BLaER1 treated with 17β-estradiol and CSF1 and Interleukin-3, amounts not matched to agents 10 nM and 100 nM (cell line): ENCODE data around the gene CLEC3B.

Source experiments
- H3K27ac ChIP-seq, 11 experiments: shearing (Covaris generic); formaldehyde crosslinking; 2 replicates each; pipeline ENCODE4 v1.8.1; 2022
- H3K27me3 ChIP-seq, 11 experiments: shearing (Covaris generic); formaldehyde crosslinking; 2 replicates each; pipeline ENCODE4 v1.8.1; 2022
- H3K36me3 ChIP-seq, 11 experiments: shearing (Covaris generic); formaldehyde crosslinking; 2 replicates each; pipeline ENCODE4 v1.8.1; 2022
- H3K4me1 ChIP-seq, 10 experiments: shearing (Covaris generic); formaldehyde crosslinking; 2 replicates each; pipeline ENCODE4 v1.8.1; 2022
- H3K4me2 ChIP-seq, 11 experiments: shearing (Covaris generic); formaldehyde crosslinking; 2 replicates each; pipeline ENCODE4 v1.8.1; 2022
- H3K4me3 ChIP-seq, 10 experiments: shearing (Covaris generic); formaldehyde crosslinking; 2 replicates each; pipeline ENCODE4 v1.8.1; 2022
- H3K9ac ChIP-seq, 11 experiments: shearing (Covaris generic); formaldehyde crosslinking; 2 replicates each; pipeline ENCODE4 v1.8.1; 2022
- H3K9me3 ChIP-seq, 11 experiments: shearing (Covaris generic); formaldehyde crosslinking; replicated peaks in 1 of 11; 2 replicates each; pipeline ENCODE4 v1.8.1; 2022
- H4K20me1 ChIP-seq, 11 experiments: shearing (Covaris generic); formaldehyde crosslinking; 2 replicates each; pipeline ENCODE4 v1.8.1; 2022
- Cebpa-rat ChIP-seq, 11 experiments: shearing (Covaris generic); IDR thresholded peaks; 2 replicates each; pipeline ENCODE4 v1.8.1; 2022

The CLEC3B gene

DNA sequence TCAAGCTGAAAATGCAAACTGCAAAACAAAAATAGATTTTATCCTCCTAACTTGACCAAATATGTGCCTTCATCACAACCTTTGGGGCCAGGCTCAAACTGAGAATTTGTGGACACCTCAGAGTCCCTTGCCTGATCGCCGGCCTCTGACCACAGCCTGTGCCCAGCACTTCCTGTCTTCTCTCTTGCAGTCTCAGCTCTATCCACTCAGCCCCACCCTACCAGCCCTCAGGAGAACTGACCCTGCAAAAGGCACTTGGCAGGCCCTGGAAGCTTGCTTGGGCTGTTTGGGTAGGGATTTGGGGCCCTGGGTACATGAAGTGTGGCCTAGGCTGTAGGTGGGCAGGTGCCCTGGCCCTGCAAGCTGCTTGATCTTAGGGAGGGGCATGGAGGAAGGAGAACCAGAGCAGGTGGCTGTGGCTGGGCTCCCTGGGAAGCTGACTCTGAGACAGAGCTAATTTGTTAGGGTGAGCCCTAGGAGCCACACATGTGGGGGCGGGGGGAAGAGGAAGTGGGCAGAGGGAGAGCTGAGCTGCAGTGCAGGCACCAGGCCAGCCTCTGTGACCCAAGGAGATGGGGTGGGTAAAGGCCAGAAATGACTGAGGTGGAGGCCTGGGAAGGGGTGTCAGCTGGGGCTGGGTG, 8.6 kb downstream of the CLEC3B start:
- H3K4me3 ChIP-seq, result peak overlapping the region in 3 of 10 experiments; percentile 17 to 46 (median 38); a peak in 6 of 20 replicates
- TF ChIP-seq Cebpa-rat (IDR thresholded peaks at IDR 0.05), result no peak

DNA sequence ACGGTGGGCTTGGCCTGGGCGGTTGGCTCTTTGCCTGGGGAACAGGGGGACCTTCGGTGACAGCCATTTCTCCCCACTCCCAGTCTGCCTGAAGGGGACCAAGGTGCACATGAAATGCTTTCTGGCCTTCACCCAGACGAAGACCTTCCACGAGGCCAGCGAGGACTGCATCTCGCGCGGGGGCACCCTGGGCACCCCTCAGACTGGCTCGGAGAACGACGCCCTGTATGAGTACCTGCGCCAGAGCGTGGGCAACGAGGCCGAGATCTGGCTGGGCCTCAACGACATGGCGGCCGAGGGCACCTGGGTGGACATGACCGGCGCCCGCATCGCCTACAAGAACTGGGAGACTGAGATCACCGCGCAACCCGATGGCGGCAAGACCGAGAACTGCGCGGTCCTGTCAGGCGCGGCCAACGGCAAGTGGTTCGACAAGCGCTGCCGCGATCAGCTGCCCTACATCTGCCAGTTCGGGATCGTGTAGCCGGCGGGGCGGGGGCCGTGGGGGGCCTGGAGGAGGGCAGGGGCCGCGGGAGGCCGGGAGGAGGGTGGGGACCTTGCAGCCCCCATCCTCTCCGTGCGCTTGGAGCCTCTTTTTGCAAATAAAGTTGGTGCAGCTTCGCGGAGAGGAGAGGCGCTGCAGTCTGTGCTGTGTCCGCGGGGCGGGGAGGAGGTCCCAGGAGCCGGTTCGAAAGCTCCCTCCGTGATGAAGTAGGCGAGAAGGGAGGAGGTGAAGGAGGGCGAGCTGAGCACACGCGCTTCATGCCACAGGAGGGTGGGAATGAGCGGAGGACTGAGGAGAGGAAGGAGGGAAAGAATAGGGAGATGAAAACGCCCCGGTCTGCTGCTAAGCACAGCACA, 9.6 kb downstream of the CLEC3B start:
- Histone ChIP-seq H3K27ac (peak overlapping the region in 5 of 11 experiments; percentile 46 to 79 (median 75); a peak in 10 of 22 replicates), H3K9ac (peak overlapping the region in 5 of 11 experiments; percentile 19 to 73 (median 64); a peak in 8 of 22 replicates), H3K4me3 (peak overlapping the region in 3 of 10 experiments; percentile 20 to 43 (median 26); a peak in 3 of 20 replicates), H3K27me3 (peaks cover 0 to 23% (median 21%) of the 10 kb centered on the region in 11 experiments; a peak in 20 of 22 replicates), H4K20me1 (0 out of 22 replicates have a peak, but pooled peaks cover 0 to 5% (median 0%) of the 10 kb centered on the region in 11 experiments), H3K4me2 (peak overlapping the region; percentile 60 to 92 (median 80)), H3K36me3 (no peaks in the 10 kb centered on the region), H3K4me1 (peaks cover 13 to 52% (median 19%) of the 10 kb centered on the region in 10 experiments), H3K9me3 (no peaks in the 10 kb centered on the region)
- no peak for TF ChIP-seq Cebpa-rat (IDR thresholded peaks at IDR 0.05)

More for the DNA sequence above, 8.6 kb downstream of the CLEC3B start:
- peak overlapping the region; percentile 60 to 92 (median 80) for H3K4me2 ChIP-seq
- H3K36me3 ChIP-seq, result no peaks in the 10 kb centered on the region
- H3K27ac ChIP-seq, result peak overlapping the region in 5 of 11 experiments; percentile 46 to 79 (median 75); a peak in 10 of 22 replicates
- H3K9ac ChIP-seq, result peak overlapping the region in 6 of 11 experiments; percentile 18 to 73 (median 56); a peak in 8 of 22 replicates
- no peaks in the 10 kb centered on the region for H3K9me3 ChIP-seq
- H4K20me1 ChIP-seq, result 0 out of 22 replicates have a peak, but pooled peaks cover 0 to 5% (median 0%) of the 10 kb centered on the region in 11 experiments
- peaks cover 13 to 52% (median 19%) of the 10 kb centered on the region in 10 experiments for H3K4me1 ChIP-seq
- H3K27me3 ChIP-seq, result peaks cover 0 to 23% (median 21%) of the 10 kb centered on the region in 11 experiments; a peak in 20 of 22 replicates

DNA sequence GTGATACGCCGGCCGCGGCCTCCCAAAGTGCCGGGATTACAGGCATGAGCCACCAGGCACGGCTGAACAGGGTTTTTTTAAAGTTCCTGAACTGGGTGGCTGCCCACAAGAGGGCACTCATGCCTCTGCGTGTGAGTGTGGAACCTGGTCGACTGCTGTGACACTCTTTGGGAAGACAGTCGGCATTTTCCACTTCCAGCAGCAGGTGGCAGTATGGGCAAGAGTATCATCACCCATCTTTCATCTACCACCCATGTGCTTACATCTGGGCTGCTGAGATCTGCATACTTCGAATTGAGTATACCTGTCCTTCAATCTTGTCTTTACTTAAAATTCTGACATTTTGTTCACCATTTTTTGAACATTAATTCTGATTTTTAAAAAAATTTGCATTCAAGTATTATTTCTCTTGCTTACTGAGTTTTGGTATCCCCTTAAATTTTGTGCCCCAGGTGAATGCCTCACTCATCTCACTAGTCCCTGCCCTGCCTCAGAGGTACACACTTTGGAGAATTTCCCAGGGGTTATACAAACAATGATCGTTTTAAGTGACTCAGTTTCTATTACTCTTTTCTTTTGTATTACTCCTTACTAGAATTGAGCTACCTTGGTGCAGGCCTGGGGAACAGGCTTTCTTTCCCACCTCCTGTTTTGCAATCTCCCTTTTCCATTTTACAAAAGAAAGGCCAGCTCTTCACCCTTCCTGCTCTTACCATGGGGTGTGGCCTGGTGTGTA, 11.8 kb downstream of the CLEC3B start:
- Histone ChIP-seq H3K9me3 (no peaks in the 10 kb centered on the region), H3K36me3 (no peaks in the 10 kb centered on the region), H3K4me3 (no peak overlapping the region), H3K9ac (peak overlapping the region in 1 of 11 experiments; percentile 36; a peak in 1 of 22 replicates), H3K27me3 (peaks cover 0 to 23% (median 21%) of the 10 kb centered on the region in 11 experiments; a peak in 20 of 22 replicates), H3K4me2 (peak overlapping the region in 7 of 11 experiments; percentile 17 to 92 (median 35); a peak in 9 of 22 replicates), H4K20me1 (0 out of 22 replicates have a peak, but pooled peaks cover 0 to 5% (median 0%) of the 10 kb centered on the region in 11 experiments), H3K4me1 (peaks cover 33 to 68% (median 39%) of the 10 kb centered on the region in 10 experiments), H3K27ac (no peak overlapping the region)
- no peak for TF ChIP-seq Cebpa-rat (IDR thresholded peaks at IDR 0.05)

DNA sequence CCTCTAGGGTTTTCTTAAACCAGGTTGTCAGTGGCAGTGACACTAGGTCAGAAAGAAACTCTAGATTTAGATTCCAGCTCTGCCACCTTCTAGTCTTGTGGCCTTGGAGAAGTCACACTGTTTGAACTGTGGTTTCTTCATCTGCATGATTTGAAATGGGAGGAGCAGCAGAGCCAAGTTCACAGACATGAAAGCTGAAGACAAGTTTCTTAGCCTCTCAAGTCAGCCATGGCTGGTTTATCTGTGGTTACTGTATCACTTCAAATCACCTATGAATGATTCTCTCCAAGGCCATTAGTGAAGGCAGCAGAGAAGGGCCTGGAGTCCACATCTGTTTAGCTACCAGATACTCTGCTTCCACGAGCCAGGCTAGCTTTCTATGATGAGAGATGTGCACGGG, 15.6 kb downstream of the CLEC3B start:
- peaks cover 19 to 66% (median 25%) of the 10 kb centered on the region in 10 experiments for H3K4me1 ChIP-seq
- TF ChIP-seq Cebpa-rat (IDR thresholded peaks at IDR 0.05), result no peak
- peaks cover 0 to 8% (median 6%) of the 10 kb centered on the region in 11 experiments; a peak in 20 of 22 replicates for H3K27me3 ChIP-seq
- peak overlapping the region in 1 of 11 experiments; percentile 6; a peak in 1 of 22 replicates for H3K9ac ChIP-seq
- H3K9me3 ChIP-seq, result no peaks in the 10 kb centered on the region
- no peaks in the 10 kb centered on the region for H3K36me3 ChIP-seq
- H3K4me3 ChIP-seq, result no peak overlapping the region
- H3K27ac ChIP-seq, result peak overlapping the region in 2 of 11 experiments; percentile 5 to 12; a peak in 2 of 22 replicates
- no peaks in the 10 kb centered on the region for H4K20me1 ChIP-seq
- H3K4me2 ChIP-seq, result peak overlapping the region; percentile 26 to 87 (median 57)

DNA sequence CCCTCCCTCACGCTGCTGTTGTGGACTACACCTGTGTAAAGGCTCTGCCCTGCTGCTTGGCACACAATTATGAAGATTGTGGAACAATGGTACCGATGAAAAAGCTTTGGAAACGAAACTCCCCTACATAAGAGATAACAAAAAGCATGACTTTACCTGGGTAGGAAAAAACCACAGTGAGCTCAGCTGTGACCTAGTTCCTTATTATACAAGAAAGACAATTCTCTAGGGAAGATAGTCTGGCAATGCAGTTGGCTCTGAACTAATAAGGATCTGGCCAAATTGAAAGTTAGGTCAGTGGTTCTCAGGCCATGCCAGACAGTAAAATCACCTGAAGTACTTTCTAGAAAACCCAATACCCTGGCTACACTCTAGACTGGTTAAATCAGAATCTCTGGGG, 16.1 kb downstream of the CLEC3B start:
- Histone ChIP-seq H3K4me3 (no peak overlapping the region), H3K9ac (0 out of 22 replicates have a peak overlapping the region, but pooled peaks of 1 of the 11 experiments have one; percentile 6), H4K20me1 (no peaks in the 10 kb centered on the region), H3K36me3 (no peaks in the 10 kb centered on the region), H3K9me3 (no peaks in the 10 kb centered on the region), H3K4me1 (peaks cover 19 to 61% (median 25%) of the 10 kb centered on the region in 10 experiments), H3K27ac (peak overlapping the region in 1 of 11 experiments; percentile 12; a peak in 2 of 22 replicates), H3K4me2 (peak overlapping the region; percentile 26 to 87 (median 57)), H3K27me3 (peaks cover 0 to 3% (median 1%) of the 10 kb centered on the region in 11 experiments; a peak in 11 of 22 replicates)
- no peak for TF ChIP-seq Cebpa-rat (IDR thresholded peaks at IDR 0.05)

DNA sequence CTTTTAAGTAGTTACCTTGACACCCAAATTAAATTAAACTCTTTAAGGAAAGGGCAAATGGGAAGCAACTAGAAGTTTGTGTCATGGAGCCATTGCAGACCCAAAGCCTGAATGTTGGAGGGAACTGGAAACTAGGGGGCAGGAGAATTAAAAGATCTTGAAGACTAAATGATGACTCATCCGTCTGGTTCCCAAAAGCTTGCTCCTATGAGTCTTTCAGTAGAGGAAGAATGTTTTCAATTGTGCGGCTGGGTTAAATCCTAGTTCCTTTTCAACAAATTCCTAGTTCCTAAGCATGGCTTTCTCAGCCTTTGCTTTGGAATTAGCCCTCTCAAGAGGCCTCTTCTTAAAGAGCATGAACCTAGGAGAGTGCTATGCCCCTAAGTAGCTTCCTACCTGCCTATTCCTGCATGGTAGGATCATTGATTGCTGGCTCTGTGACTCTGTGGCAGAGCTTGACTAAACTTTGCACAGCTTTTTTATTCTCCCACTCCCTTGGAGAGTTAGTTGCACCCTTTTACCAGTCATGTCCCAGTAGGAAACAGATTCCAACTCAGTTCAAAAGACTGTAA, 17.7 kb downstream of the CLEC3B start:
- peak overlapping the region in 5 of 11 experiments; percentile 27 to 77 (median 51); a peak in 8 of 22 replicates for H3K4me2 ChIP-seq
- H4K20me1 ChIP-seq, result no peaks in the 10 kb centered on the region
- no peaks in the 10 kb centered on the region for H3K36me3 ChIP-seq
- no peak overlapping the region for H3K4me3 ChIP-seq
- no peaks in the 10 kb centered on the region for H3K27me3 ChIP-seq
- peak overlapping the region in 4 of 11 experiments; percentile 0 to 58 (median 24); a peak in 4 of 22 replicates for H3K27ac ChIP-seq
- H3K9ac ChIP-seq, result peak overlapping the region in 1 of 11 experiments; percentile 24; a peak in 1 of 22 replicates
- no peaks in the 10 kb centered on the region for H3K9me3 ChIP-seq
- no peak for TF ChIP-seq Cebpa-rat (IDR thresholded peaks at IDR 0.05)
- H3K4me1 ChIP-seq, result peaks cover 19 to 57% (median 25%) of the 10 kb centered on the region in 10 experiments

DNA sequence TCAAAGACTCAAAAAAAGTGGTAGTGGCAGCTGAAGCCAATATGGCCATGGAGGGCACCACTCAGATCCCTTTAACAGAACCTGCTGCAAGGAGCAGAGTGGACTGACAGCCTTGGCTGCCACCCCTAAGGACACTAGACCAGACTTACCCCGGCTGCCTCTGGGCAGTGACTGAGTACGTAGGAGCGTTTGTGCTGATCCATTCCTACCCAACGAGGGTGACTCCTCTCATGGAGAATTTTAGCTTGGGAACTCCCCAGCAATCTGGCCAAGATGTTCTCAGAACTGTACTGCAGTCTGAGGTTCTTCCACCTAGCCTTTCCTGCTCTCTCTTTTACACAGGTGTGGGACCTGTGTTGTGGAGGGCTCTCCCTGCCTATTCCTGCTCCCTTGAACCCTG, 22.1 kb downstream of the CLEC3B start:
- Histone ChIP-seq H3K27ac (no peak overlapping the region), H3K4me3 (no peak overlapping the region), H3K9ac (no peak overlapping the region), H4K20me1 (no peaks in the 10 kb centered on the region), H3K4me1 (peaks cover 0 to 45% (median 4%) of the 10 kb centered on the region in 10 experiments; a peak in 9 of 20 replicates), H3K36me3 (no peaks in the 10 kb centered on the region), H3K9me3 (no peaks in the 10 kb centered on the region), H3K4me2 (no peak overlapping the region), H3K27me3 (no peaks in the 10 kb centered on the region)
- no peak for TF ChIP-seq Cebpa-rat (IDR thresholded peaks at IDR 0.05)

DNA sequence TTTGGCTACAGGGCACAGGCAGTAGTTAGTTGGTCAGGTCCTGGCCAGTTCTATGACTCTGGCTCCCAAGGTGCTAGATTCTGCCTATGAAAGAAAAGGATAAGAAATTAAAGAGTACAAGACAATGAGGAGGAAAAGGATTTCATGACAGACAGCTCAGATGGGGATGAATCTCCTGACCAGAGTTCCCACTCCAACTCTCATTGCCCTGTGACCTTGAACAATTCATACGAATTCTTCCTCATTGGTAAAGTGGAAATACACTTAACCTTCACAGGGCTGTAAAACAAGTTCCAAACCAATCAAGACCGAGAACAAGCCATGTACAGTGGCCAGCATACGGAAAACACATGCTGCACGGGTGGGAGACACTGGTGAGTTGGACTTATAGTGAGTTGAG, 23.7 kb downstream of the CLEC3B start:
- Histone ChIP-seq H4K20me1 (no peaks in the 10 kb centered on the region), H3K36me3 (no peaks in the 10 kb centered on the region), H3K27ac (no peak overlapping the region)

More for the DNA sequence above, 23.7 kb downstream of the CLEC3B start:
- no peaks in the 10 kb centered on the region for H3K9me3 ChIP-seq
- peaks cover 0 to 45% (median 7%) of the 10 kb centered on the region in 10 experiments; a peak in 11 of 20 replicates for H3K4me1 ChIP-seq
- TF ChIP-seq Cebpa-rat (IDR thresholded peaks at IDR 0.05), result no peak
- H3K4me2 ChIP-seq, result no peak overlapping the region
- no peak overlapping the region for H3K9ac ChIP-seq
- H3K4me3 ChIP-seq, result no peak overlapping the region
- no peaks in the 10 kb centered on the region for H3K27me3 ChIP-seq
